ENCODE measurements around the gene TMCC1. TPM values are rescaled to one million over a fixed set of nuclear protein-coding genes. Genes with fewer than 3 reads are reported as not detected.

TMCC1 gene
- total RNA-seq, 1 donor: 11.2 TPM

Small RNA genes lying within 50 kb of the gene (small RNA-seq; reads per million reads assigned to genes)
- gene RF00026 (not detected), gene RNY3P13 (not detected)

Other genes with a start within 250 kb of the TMCC1 start
- gene TRH, start 81.0 kb upstream of the TMCC1 start, total RNA-seq: not detected in 2 replicates
- 0.86 TPM in 1 of 2 replicates, not detected in the other for gene ALG1L2, start 188.1 kb upstream of the TMCC1 start, total RNA-seq